Erythroblast (primary cell): Measurements from ENCODE around the gene RIPPLY3.

ENCODE experiments used
- GATA1 ChIP-seq: IDR thresholded peaks from 2 replicates; pipeline ENCODE4 v1.6.1; 2011; ENCODE audit warnings: low read depth, mild to moderate bottlenecking, control low read depth, low read length, moderate library complexity
- POLR2A ChIP-seq: IDR thresholded peaks from 2 replicates; pipeline ENCODE4 v1.6.1; 2011; ENCODE audit warnings: mild to moderate bottlenecking, low read length

DNA sequence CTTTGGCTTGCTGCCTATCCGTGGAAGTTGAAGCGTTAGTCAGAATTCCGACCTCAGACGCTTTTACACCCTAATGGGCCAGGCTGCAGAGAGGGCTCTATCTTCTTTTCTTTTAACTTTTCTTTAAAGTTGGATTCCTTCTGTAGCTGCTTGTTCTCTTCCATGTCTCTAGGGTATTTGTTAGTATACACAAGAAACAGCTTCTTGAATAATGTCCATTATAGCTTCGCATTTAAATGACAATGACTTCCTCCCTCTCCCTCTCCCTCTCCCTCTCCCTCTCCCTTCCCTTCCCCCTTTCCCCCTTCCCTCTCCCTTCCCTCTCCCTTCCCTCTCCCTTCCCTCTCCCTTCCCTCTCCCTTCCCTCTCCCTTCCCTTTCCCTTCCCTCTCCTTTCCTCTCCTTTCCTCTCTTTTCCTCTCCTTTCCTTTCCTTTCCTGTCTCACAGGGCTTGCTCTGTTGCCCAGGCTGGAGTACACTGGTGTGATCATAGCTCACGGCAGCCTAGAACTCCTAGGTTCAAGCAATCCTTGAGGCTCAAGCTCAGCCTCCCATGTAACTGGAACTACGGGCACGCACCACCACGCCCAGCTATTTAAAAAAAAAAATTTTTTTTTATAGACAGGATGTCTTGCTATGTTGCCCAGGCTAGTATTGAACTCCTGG is 33.0 kb downstream of the RIPPLY3 start:
- TF ChIP-seq POLR2A (no peak), GATA1 (no peak)
